MG63 (cell line): Measurements from ENCODE around the gene HIC1. TPM values are rescaled to one million over a fixed set of nuclear protein-coding genes. Genes with fewer than 3 reads are reported as not detected.

Source experiments
- DNase-seq: peaks from one replicate; pipeline ENCODE4 v3.0.0-alpha.2; 2020
- H3K27me3 ChIP-seq: fragments of 250-450 bp; sonication (Bioruptor Pico); 2 replicates; pipeline ENCODE4 v1.5.1; 2020; ENCODE audit warnings: mild to moderate bottlenecking, moderate library complexity
- H3K36me3 ChIP-seq: fragments of 250-450 bp; sonication (Bioruptor Pico); 2 replicates; pipeline ENCODE4 v1.5.1; 2020; ENCODE audit warnings: mild to moderate bottlenecking, moderate library complexity
- H3K4me3 ChIP-seq: fragments of 250-450 bp; sonication (Bioruptor Pico); 2 replicates; pipeline ENCODE4 v1.5.1; 2020; ENCODE audit warnings: mild to moderate bottlenecking, moderate library complexity
- H3K9me3 ChIP-seq: fragments of 250-450 bp; sonication (Bioruptor Pico); 2 replicates; pipeline ENCODE4 v1.5.1; 2020; ENCODE audit warnings: mild to moderate bottlenecking, moderate library complexity
- total RNA-seq: library from RNA; depleted of rRNA; stranded (reverse); fragments of >200 nt; shearing (Covaris generic); gene quantifications from 2 replicates; pipeline ENCODE4 v1.2.3, GENCODE V29; 2014; ENCODE audit warnings: low replicate concordance

Gene HIC1
- total RNA-seq, 1 experiment from 2014 or later, result 0.89 TPM

- Histone ChIP-seq H3K27me3 (no peaks in the 10 kb centered on the region), H3K36me3 (no peaks in the 10 kb centered on the region), H3K4me3 (no peak overlapping the region), H3K9me3 (no peaks in the 10 kb centered on the region)
- DNase-seq, result peak; percentile 34
Observed at GRCh38 chr17:2053380-2054261, 1.3 kb upstream of the HIC1 start.

- no peak for DNase-seq
- Histone ChIP-seq H3K27me3 (no peaks in the 10 kb centered on the region), H3K4me3 (no peak overlapping the region)
Observed at GRCh38 chr17:2054262-2054511, 716 bp upstream of the HIC1 start.

DNA sequence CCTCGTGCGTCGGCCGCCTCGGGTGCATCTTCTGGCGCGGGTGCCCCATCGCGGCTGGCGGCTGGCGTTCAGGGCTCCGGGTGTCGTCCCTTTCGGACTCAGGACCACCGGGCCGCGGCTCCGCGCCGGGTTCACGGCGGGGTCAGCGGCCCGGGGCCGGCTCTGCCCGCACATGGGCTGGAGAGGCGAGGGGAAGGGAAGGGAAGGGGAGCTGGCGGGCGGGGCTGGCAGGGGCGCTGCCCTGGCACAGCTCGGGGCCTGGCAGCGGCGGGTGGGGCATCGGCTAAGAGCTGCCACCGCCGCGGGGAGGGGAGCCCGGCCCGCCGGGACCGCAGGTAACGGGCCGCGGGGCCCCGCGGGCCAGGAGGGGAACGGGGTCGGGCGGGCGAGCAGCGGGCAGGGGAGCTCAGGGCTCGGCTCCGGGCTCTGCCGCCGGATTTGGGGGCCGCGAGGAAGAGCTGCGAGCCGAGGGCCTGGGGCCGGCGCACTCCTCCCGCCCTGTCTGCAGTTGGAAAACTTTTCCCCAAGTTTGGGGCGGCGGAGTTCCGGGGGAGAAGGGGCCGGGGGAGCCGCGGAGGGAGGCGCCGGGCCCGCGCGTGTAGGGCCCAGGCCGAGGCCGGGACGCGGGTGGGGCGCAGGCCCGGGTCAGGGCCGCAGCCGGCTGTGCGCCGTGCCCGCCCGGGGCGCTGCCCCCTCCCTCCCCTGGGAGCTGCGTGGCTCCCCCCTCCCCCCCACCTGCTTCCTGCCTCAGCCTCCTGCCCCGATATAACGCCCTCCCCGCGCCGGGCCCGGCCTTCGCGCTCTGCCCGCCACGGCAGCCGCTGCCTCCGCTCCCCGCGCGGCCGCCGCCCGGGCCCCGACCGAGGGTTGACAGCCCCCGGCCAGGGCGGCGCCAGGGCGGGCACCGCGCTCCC lies 646 bp downstream of the HIC1 start:
- DNase-seq, result no peak

More at GRCh38 chr17:2054262-2054511, 716 bp upstream of the HIC1 start:
- Histone ChIP-seq H3K9me3 (no peaks in the 10 kb centered on the region), H3K36me3 (no peaks in the 10 kb centered on the region)

DNA sequence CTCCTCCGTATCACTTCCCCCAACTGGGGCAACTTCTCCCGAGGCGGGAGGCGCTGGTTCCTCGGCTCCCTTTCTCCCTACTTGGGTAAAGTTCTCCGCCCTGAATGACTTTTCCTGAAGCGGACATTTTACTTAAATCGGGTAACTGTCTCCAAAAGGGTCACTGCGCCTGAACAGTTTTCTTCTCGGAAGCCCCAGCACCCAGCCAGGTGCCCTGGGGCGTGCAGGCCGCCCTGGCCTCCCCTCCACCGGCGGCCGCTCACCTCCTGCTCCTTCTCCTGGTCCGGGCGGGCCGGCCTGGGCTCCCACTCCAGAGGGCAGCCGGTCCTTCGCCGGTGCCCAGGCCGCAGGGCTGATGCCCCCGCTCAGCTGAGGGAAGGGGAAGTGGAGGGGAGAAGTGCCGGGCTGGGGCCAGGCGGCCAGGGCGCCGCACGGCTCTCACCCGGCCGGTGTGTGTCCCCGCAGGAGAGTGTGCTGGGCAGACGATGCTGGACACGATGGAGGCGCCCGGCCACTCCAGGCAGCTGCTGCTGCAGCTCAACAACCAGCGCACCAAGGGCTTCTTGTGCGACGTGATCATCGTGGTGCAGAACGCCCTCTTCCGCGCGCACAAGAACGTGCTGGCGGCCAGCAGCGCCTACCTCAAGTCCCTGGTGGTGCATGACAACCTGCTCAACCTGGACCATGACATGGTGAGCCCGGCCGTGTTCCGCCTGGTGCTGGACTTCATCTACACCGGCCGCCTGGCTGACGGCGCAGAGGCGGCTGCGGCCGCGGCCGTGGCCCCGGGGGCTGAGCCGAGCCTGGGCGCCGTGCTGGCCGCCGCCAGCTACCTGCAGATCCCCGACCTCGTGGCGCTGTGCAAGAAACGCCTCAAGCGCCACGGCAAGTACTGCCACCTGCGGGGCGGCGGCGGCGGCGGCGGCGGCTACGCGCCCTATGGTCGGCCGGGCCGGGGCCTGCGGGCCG lies 1.6 kb downstream of the HIC1 start:
- no peak overlapping the region for H3K4me3 ChIP-seq
- no peak for DNase-seq
- H3K36me3 ChIP-seq, result no peaks in the 10 kb centered on the region
- H3K9me3 ChIP-seq, result no peaks in the 10 kb centered on the region
- H3K27me3 ChIP-seq, result no peaks in the 10 kb centered on the region

More for the DNA sequence above, 646 bp downstream of the HIC1 start:
- Histone ChIP-seq H3K9me3 (no peaks in the 10 kb centered on the region), H3K4me3 (peak overlapping the region; percentile 62), H3K36me3 (no peaks in the 10 kb centered on the region), H3K27me3 (no peaks in the 10 kb centered on the region)

DNA sequence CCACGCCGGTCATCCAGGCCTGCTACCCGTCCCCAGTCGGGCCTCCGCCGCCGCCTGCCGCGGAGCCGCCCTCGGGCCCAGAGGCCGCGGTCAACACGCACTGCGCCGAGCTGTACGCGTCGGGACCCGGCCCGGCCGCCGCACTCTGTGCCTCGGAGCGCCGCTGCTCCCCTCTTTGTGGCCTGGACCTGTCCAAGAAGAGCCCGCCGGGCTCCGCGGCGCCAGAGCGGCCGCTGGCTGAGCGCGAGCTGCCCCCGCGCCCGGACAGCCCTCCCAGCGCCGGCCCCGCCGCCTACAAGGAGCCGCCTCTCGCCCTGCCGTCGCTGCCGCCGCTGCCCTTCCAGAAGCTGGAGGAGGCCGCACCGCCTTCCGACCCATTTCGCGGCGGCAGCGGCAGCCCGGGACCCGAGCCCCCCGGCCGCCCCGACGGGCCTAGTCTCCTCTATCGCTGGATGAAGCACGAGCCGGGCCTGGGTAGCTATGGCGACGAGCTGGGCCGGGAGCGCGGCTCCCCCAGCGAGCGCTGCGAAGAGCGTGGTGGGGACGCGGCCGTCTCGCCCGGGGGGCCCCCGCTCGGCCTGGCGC lies 2.4 kb downstream of the HIC1 start:
- H3K4me3 ChIP-seq, result no peak overlapping the region
- no peaks in the 10 kb centered on the region for H3K36me3 ChIP-seq

GRCh38 chr17:2057760-2058585 lies 3.1 kb downstream of the HIC1 start:
- H3K9me3 ChIP-seq, result no peaks in the 10 kb centered on the region
- no peak for DNase-seq
- H3K36me3 ChIP-seq, result no peaks in the 10 kb centered on the region
- no peak overlapping the region for H3K4me3 ChIP-seq
- H3K27me3 ChIP-seq, result no peaks in the 10 kb centered on the region

More for the DNA sequence above, 2.4 kb downstream of the HIC1 start:
- no peak for DNase-seq
- Histone ChIP-seq H3K9me3 (no peaks in the 10 kb centered on the region), H3K27me3 (no peaks in the 10 kb centered on the region)

DNA sequence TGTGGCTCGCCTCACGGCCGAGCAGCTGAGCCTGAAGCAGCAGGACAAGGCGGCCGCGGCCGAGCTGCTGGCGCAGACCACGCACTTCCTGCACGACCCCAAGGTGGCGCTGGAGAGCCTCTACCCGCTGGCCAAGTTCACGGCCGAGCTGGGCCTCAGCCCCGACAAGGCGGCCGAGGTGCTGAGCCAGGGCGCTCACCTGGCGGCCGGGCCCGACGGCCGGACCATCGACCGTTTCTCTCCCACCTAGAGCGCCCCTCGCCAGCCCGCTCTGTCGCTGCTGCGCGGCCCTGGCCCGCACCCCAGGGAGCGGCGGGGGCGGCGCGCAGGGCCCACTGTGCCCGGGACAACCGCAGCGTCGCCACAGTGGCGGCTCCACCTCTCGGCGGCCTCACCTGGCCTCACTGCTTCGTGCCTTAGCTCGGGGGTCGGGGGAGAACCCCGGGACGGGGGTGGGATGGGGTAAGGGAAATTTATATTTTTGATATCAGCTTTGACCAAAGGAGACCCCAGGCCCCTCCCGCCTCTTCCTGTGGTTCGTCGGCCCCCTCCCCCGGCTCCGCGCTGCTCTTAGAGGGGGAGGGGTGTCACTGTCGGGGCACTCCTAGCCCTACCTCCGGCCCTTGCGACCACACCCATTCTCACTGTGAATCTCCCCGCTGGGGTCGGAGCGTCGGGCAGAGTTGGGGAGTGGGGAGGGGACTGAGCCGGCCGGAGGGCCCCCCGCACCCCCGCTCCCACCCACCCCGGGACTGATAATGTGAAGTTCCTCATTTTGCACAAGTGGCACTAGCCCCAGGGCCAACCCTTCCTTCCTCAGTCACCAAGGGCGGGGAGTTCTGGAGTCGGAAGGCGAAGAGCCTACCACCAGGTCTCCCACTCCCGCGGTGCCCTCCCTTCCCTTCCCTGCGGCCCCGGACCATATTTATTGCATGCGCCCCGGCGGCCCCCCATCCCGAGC lies 4.0 kb downstream of the HIC1 start:
- DNase-seq, result no peak
- H3K9me3 ChIP-seq, result no peaks in the 10 kb centered on the region
- H3K4me3 ChIP-seq, result no peak overlapping the region
- H3K27me3 ChIP-seq, result no peaks in the 10 kb centered on the region
- H3K36me3 ChIP-seq, result no peaks in the 10 kb centered on the region

GRCh38 chr17:2059547-2060384 lies 4.9 kb downstream of the HIC1 start:
- Histone ChIP-seq H3K36me3 (0 out of 2 replicates have a peak, but pooled peaks cover under 1% of the 10 kb centered on the region), H3K9me3 (no peaks in the 10 kb centered on the region), H3K27me3 (no peaks in the 10 kb centered on the region), H3K4me3 (no peak overlapping the region)
- no peak for DNase-seq

GRCh38 chr17:2060385-2060658 lies 5.4 kb downstream of the HIC1 start:
- Histone ChIP-seq H3K27me3 (no peaks in the 10 kb centered on the region), H3K4me3 (no peak overlapping the region), H3K9me3 (no peaks in the 10 kb centered on the region), H3K36me3 (peaks cover 2% of the 10 kb centered on the region; the same call in 1 of the 2 replicates)
- no peak for DNase-seq

DNA sequence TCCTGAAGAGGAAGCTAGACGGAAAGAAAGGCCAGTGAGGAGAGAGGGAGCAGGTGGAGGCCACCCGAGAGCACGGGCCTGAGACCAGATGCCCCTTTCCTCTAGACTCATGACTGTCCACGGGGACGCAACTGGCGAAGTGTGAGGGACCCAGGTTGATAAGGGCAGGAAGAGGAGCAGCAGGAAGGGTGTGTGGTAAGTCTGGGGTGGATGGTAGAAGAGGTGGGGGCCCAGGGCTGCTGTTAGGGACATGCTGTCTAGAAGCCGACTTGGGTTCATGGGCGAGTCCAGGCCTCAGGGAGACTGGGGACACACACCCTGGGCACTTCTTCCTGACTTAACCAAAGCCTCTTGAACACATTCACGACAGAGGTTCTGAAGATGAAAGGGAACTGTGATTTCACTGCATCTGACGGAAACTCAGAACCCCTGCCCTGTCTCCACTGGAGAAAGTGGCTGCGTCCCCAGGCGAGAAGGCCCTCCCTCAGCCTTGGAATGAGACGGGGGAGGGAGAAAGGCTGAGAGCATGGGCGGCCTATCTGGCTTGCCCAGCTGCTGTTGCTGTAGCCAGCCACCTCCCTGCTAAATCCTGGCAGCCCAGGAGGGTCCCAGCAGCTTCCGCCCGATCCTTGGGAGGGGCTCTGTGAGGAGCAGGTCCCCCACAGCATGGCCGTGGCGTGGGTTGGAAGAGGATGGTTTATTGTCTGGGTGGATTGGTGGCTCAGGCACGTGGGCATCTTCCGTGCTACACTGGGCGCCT lies 6.0 kb downstream of the HIC1 start:
- Histone ChIP-seq H3K27me3 (no peaks in the 10 kb centered on the region), H3K9me3 (no peaks in the 10 kb centered on the region), H3K36me3 (peaks cover 2% of the 10 kb centered on the region; the same call in 1 of the 2 replicates), H3K4me3 (no peak overlapping the region)
- DNase-seq, result no peak

GRCh38 chr17:2061441-2061958 lies 6.6 kb downstream of the HIC1 start:
- no peak overlapping the region for H3K4me3 ChIP-seq
- DNase-seq, result no peak
- peaks cover 2% of the 10 kb centered on the region; the same call in 1 of the 2 replicates for H3K36me3 ChIP-seq
- H3K9me3 ChIP-seq, result no peaks in the 10 kb centered on the region
- H3K27me3 ChIP-seq, result no peaks in the 10 kb centered on the region

DNA sequence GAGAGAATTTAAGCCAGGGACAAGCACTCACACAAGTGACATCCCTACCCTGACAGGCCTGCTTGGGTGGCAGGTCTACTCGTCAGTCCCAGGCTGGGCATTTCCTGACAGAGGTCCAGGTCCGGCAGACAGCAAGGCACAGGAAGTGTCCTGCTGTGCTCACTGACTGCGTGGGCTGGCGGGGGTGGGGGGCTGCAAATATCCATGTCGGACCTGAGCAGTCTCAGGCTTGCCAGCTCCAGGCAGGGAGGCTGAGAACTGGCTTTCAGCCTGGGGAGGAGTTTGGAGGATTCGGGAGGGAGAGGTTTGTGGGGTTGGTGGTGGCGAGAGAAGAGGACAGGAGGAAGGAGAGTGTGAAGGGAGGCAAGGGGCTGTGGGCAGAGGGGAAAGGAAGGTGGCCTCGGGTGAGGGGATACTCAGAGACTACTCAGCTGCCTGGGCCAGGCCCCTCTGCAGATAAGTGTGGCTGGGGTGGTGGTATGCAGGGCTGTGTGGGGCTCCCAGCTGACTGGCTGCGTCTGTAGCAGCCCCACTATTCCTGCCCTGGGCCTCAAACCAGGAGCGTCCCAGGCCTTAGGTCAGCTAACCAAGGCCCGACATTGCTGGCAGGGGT lies 7.8 kb downstream of the HIC1 start:
- Histone ChIP-seq H3K9me3 (no peaks in the 10 kb centered on the region), H3K36me3 (peaks cover 2% of the 10 kb centered on the region; the same call in 1 of the 2 replicates), H3K27me3 (no peaks in the 10 kb centered on the region), H3K4me3 (no peak overlapping the region)
- DNase-seq, result peak; percentile 76
